NCI-H128 (cell line): ENCODE results near the gene PTTG2.
"Not testable (repeated sequence)": the region's sequence is repeated elsewhere in the genome, so short reads cannot be mapped to it uniquely, and the experiment has no call there.

ENCODE experiments used
- DNase-seq: peaks from one replicate; lab custom pipeline; 2025; ENCODE audit not compliant: unreplicated experiment; lab: John Stamatoyannopoulos, UW

Gene PTTG2

DNA sequence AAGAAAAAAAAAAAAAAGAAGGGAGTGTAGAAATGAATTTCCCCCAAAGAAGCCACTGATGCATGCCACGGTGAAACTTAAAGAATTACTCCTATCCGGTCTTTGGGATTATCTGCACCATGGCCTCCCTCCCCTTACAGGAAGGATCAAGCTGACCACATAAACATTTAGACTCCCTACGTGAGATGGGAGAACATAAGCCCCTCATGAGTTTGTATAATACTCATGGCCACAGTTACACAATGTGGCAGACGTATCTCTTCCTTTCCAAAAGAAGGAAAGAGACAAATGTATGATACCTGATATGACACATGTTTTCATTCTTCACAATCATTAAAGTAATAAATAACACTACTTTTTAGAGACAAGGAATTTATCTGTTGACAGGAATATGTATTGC lies 3.3 kb upstream of the PTTG2 start:
- no peak for DNase-seq

DNA sequence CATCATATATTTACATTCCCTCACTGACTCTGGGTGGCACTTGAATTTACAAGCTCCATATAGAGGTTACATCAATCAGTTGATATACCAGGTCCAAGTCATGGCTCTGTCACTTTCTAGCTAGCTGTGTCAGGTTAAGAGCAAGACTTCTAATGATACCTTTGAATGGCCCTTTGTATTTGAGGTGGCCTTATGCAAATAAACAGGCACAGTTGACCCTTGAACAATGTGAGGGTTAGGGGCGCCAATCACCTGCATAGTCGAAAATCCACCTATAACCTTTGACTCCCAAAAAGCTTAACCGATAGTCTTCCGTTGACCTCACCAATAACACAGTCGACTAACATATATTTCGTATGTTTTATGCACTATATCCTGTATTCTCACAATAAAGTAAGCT lies 1.3 kb upstream of the PTTG2 start:
- no peak for DNase-seq

DNA sequence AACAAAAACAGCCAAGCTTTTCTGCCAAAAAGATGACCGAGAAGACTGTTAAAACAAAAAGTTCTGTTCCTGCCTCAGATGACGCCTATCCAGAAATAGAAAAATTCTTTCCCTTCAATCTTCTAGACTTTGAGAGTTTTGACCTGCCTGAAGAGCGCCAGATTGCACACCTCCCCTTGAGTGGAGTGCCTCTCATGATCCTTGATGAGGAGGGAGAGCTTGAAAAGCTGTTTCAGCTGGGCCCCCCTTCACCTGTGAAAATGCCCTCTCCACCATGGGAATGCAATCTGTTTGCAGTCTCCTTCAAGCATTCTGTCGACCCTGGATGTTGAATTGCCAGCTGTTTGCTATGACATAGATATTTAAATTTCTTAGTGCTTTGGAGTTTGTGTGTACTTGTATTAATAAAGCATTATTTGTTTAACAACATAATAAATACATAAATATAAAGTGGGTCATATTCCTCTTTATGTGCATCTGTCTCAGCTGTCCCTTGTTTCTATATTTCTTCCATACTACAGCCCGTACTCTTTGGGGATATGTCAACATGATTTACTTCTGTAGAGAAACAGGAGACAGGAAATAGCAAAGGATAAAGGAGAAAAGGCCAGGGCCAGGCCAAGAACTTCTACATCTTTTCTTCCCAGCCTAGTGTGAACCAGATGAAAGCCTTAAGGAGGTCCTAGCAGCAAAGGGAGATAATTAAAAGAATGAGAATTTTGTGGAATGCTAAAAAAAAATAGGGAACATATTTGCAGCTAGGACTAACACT lies 667 bp downstream of the PTTG2 start:
- DNase-seq = no peak

DNA sequence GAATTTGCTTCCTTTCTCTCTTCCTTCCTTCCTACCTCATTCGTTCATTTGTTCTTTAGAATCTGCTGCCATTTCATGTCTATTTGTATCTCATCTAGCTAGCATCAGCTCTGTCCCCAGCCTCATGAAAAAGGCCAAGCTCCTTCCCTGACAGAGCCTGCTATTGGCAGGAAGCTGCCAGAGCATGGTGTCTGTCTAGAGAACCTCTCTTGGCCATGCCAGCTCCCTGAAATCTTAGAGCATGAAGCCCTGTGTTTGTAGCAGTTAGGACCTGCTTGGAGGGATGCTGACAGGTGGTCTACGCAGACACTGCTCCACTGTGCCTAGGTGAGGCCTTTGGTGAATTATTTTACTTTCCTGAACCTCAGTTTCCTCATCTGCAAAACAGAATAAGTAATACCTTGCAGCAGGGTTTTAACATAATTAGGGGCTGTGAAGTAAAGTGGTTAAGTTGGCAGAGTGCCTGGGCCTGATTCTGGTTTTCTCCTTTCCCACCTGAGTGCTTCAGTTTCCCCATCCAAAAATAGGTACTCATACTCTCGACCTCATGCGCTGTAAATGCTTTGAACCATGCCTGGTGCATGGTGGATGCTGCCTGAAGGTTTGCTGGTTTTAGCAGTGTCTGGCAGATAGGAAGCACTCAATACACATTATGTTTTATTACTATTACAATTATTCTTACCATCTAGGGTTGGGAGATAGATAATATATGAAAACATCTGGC lies 4.7 kb downstream of the PTTG2 start:
- DNase-seq = no peak

DNA sequence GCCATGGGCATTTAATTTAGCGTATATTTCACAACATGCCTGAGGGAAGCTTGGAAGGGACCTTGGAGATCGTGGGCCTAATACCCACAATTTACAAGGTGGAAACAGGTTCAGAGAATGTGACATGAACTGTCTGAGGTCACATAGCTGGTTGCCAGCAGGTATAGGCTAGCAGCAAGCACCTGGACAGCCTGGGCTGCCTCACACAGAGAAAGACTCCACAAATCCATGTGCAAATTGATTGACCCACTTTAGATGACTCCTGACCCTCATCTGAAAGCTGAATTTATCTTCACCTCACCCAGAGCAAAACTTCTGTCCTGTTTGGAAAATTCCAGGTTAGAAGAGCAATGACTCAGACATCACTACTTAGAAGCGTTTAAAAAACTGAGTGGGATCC lies 5.8 kb downstream of the PTTG2 start:
- no peak for DNase-seq

DNA sequence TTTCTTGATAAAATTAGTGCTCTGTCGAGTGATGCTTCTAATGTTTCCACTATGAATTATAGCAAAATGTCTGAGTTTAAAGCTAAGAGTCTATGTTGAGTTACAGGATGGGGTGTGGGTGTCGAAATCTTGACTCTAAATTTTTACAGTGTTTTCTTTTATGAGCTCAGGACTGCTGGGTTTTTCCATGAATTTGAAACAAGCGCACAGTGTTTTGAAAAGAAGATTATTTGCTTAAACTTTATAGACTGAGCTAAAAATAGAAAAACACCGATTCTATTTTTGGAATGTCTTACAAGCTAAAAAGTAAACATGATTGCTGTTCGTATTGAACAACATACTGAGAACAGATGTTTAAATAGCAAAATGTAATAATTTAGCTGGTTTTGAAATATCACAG lies 7.5 kb downstream of the PTTG2 start:
- no peak for DNase-seq

DNA sequence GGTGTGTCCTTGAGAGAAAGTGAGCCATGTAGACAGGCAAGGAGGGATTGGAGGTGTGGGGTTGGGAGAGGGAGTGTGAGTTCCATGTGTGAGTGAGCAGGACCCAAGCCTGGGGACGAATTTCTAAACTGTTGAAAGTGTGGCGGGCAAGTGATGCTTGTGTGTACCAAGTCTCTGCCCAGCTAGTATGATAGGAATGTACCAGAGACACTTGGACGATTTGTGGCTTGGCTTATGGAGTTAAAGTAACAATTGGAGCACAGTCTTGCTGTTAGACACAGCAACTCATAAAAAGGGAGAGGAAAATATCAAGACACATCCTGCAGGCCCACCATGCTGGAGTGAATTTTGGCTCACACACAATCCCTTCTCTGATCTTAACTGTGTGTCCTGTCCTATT lies 8.5 kb downstream of the PTTG2 start:
- no peak for DNase-seq

DNA sequence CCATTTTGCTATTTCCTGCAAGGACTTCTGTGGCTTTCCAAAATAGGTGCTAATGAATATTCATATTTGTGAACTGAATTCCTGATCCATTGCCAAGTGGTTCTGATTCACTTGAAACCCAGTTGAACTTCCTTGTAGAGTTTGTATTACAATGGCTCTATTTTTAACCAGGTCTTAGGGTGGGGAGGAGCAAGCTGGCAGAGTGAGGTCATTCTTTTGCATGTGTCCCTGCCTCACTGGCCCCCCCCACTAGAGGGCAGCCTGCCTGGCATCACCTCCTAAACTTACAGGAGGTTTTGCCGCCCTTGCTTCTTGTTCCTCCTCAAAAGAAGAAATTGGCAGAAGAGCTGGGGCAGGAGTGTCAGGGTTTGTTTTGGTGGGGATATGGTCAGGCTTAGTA lies 10.5 kb downstream of the PTTG2 start:
- DNase-seq = no peak

DNA sequence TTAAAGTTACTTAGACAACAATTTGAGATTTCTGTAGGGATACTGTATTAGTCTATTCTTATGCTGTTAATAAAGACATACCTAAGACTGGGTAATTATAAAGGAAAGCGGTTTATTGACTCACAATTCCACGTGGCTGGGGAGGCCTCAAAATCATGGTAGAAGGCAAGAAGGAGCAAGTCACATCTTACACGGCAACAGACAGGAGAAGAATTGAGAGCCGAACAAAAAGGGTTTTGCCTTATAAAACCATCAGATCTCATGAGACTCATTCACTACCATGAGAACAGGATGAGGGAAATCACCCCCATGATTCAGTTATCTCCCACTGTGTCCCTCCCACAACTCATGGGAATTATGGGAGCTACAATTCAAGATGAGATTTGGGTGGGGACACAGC lies 11.0 kb downstream of the PTTG2 start:
- DNase-seq = no peak

DNA sequence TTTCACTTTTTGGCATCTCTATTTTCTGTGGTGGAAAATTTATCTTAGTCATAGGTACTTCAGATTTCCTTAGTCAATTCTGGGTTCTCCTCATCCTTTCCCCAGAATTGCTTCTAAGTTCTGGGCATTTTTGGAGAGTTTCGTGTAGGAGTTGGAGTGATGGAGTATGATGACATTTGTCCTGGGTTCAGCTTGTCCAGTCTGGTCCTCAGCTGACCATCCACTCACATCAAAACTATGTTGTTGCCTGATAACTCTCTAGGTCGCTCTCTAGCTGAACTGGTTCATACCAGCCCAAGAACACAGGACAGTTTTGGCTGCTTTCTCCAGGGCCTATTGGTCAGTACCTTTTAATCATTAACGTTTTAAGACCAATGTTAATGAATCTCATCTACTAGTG lies 13.2 kb downstream of the PTTG2 start:
- DNase-seq = no peak

DNA sequence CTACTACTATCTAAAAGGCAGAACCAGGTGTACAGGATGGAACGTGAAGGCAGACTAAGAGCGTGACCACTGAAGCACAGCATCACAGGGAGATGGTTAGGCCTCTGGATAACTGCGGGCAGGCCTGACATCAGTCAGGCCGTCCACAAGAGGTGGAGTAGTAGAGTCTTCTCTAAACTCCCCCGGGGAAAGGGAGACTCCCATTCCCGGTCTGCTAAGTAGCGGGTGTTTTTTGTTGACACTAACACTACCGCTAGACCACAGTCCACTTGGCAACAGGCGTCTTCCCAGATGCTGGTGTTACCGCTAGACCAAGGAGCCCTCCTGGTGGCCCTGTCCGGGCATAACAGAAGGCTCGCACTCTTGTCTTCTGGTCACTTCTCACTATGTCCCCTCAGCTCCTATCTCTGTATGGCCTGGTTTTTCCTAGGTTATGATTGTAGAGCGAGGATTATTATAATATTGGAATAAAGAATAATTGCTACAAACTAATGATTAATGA lies 15.2 kb downstream of the PTTG2 start:
- not testable (repeated sequence) for DNase-seq

DNA sequence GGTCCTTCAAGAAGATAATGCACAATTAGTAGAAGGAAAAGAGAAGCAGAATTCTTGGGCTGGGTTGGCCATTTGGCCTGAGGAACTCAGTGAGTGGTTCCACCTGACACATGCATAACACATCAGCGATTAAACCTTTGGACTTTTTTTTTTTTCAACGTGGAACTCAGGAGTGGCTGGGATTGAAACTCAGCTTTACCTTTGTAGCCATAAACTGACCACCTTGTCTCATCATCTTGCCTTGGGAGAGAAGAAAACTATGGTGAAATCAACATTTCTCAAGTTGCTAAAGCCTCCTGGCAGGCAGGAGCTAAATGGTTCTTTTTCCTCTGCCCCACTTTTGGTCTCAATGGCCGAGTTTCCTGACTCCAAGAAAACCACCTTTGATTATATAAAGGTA lies 16.3 kb downstream of the PTTG2 start:
- no peak for DNase-seq

DNA sequence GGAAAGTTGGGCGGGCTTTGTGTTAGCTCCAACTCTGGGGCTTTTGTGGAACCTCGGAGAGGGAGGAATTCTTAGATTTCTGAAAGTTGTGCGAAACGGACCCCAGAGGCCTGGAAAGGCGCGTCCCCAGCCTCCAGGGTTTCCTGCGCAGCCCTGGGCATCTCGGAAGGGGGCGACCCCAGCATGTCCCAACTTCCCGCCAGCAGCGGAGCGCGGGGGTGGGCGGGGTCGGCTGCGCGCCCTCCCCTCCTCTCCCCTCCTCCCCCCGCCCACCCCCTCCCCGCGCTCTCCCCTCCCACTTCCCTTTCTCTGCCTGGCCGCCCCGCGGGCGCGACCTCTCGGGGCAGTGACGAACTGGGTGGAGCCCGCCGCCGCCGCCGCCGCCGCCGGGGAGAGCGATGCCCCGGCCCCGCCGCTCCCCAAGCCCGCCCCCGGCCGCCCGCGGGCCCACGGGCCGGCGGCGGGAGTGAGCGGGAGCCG lies 16.8 kb downstream of the PTTG2 start:
- no peak for DNase-seq

DNA sequence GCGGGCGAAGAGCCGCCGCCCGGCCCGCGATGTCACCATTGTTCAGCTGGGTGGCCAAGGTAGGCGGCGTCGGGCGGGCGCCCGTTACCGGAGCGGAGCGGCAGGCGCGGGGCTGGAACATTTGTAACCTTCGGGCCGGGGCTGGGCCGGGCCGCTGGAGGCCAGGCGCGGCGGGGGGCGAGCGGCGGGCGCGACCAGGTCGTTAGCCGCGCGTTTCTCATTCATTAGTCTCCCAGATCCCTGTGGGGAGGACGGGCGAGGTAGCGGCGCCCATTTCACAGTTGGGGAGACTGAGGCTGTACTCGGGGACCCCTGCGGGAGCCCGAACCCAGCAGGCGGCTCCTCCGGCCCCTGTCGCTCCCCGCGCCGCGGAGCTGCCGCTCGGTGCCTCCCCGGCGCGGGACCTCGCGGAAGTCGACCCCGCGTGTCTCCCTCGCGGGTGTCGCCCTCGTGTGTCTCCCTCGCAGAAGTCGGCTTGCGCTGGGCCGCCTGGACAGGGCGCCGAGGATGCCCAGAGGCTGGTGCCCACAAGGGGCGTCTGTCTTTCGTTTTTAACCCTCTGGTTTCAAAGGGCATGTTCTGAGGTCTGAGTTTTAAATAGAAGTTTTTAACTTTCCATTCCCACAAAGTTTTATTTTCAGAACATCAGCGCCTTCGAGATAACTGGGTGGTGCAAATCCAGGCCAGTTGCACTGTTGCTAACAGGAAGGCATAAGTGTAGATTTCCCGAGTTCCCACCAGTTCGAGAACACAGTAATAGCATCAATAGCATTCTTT lies 17.5 kb downstream of the PTTG2 start:
- no peak for DNase-seq

DNA sequence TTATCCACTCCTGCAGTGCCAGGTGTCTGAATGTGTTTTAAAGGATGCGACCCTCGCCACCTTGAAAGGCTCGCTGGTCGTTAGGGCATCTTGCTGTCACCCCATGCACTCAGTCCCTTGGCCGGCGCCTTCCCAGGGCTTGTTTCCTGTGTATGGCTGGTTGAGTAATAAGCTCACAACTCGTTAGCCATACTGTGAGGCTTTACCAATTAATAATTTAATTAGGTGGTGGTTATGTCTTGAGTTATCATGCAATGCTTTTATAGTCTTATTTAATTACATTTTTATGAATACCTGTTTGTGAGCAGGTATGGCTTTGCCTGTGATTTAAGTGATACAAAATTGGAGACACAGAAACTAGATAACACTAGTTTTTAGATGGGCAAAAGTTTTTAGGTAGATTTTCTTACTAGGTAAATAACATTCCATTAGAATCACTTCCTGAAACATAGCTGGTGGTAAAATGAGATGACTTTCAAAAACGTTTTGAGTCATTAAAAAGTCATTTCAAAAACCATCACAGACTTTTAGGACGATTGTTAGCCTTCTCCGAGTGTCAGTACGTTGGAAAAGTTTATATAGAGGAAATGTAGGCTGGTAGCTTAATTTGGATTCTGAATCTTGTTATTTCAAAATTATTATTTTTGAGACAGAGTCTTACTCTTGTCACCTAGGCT lies 18.2 kb downstream of the PTTG2 start:
- no peak for DNase-seq

DNA sequence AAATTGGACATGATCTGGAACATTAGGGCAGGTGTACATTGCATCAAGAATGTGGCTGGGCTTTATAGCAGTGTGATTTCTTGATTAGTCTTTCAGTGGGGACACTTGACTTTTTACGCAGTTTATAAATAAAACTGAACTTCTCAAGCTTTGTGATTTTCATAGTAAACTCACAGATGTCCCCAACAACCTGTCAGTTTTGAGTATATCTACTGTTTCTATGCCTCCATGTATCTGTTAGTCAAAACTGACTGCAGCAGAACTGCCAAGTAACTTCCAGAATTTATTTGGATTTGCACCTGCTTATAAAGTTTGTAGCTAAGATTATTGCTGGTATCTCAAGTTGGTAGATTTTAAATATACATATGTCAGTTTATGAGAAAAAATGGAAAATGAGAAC lies 20.0 kb downstream of the PTTG2 start:
- no peak for DNase-seq

DNA sequence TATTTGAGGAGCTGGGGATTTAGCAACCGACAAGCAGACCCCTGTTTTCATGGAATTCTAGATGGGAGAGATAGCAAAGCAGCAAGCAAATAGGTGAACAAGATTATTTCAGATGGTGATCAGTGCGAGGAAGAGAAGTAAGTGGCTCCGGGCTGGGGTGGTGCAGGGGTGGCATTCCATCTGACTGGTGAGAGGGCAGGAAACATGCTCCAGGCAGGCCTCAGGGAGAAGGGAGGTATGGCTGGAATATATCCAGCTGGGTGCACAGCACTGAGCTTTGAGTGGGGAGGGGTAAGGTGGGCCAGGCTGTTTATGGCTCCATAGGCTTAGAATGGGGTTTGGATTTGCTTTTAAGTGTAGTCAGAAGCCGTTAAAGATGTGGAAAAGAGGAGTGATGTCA lies 21.2 kb downstream of the PTTG2 start:
- DNase-seq = no peak

DNA sequence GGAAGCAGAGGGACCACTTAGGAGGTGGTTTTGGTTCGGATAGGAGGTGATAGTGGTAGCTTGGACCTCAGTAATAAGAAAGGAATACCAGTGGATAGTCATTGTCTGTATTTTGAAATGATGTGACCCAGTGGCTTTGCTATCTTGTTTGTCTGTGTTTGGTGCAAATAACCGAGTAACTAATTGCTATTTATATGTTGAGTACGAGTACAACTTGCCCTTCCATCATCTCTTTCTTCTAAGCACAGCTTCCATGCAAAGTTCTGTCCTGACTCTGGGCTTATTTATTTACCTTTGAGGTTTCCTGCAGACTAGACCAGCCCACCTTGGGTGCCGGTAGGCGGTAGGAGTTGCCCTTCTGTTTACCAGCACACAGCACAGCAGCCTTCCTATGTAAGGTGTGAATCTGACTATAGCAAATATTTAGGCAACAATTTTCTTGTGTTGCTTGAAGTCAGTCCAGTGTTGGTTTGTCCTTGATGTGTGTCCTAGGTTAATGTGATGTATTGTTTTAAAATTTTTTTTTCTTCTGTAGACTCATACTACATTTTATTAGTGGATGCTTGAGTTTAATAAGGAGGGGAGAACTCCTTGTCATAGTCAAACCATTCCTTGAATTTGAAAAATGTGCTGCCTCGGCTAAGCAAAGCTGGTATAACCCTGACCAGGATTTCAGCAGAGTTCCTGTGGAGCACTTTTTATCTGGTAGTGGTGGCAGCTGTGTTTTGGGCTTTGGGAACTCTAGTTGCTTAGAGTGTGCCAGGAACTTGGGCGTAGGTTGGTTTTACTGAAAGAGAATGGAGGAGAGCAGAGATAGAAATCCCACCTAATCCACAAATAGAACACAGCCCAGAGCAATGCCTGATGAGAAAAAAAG lies 21.9 kb downstream of the PTTG2 start:
- DNase-seq = no peak

DNA sequence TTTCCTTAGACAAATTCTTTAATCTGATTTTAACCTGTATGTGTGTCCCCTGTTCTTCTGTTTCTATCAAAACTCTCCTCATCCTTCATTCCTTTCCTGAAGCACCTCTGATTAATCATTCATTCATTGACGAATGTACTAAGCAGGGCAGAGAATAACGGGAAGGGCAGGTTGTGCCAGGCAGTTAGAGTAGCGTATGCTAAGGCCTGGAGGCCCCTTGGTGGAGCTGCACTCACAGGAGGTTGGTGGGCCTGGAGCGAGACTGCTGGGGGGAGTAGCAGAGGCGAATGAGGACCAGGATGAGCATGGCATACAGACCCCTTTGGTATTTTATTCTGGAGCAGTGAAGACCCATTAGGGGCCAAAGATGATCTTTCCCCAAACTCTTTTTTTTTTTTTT lies 22.5 kb downstream of the PTTG2 start:
- no peak for DNase-seq

DNA sequence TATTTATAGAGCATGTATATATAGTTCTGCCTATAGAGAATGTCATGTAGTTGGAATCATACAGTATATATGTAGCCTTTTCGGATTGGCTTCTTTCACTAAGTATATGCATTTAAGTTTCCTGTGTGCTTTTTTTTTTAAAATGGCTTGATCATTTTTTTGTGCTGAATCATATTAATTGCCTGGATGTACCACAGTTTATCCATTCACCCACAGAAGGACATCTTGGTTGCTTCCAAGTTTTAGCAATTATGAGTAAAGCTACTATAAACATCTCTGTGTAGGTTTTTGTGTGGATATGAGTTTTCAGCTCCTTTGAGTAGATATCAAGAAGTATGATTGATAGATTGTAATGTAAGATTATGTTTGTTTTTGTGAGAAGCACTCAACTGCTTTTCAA lies 23.8 kb downstream of the PTTG2 start:
- DNase-seq = no peak
